HG03571 (cell line): Measurements from ENCODE around the gene MTA3.
"Not testable (repeated sequence)": the region's sequence is repeated elsewhere in the genome, so short reads cannot be mapped to it uniquely, and the experiment has no call there.

Experiments used
- ATAC-seq: cut with Tn5 transposase; IDR thresholded peaks from one replicate; pipeline ENCODE4 v1.9.1; 2021; ENCODE audit not compliant: unreplicated experiment

Gene MTA3

GRCh38 chr2:42566837-42567321 is 1.6 kb upstream of the MTA3 start:
- ATAC-seq = no peak

- ATAC-seq = no peak
These were observed 1.1 kb upstream of the MTA3 start for GRCh38 chr2:42567364-42567763.

- peak; percentile 77 for ATAC-seq
These were observed 529 bp upstream of the MTA3 start for GRCh38 chr2:42567806-42568400.

DNA sequence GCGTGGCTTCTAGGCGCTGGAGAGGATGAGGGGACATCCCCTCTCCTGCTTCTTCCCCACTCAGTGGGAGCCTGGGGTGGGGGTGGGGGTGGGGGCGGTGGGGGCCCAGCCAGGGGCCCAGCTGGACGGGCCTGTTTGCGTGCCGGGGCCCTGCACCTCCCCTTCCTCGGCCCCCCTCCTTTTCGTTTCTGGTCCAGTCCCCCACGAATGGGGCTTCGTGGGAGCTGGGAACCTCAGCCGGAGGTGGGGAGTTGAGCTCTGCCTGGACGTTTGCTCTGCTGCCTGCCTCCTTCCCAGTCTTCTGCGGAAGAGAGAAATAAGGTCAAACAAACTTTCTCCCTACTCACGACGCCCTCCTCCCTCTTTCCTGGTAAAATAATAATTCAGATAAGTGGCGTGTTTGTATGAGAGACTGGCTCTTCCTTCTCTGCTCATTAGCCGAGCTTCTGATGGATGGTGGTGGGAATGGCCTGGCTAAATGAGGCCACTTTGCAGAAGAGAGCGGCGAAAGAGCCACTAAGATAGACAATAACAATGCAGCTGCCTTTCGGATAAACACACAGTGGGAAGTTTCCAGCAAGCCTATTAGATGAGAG is 782 bp downstream of the MTA3 start:
- no peak for ATAC-seq

GRCh38 chr2:42569883-42570282 is 1.5 kb downstream of the MTA3 start:
- no peak for ATAC-seq

- ATAC-seq = no peak
These were observed 4.1 kb downstream of the MTA3 start for GRCh38 chr2:42572297-42573081.

GRCh38 chr2:42573256-42573655 is 4.8 kb downstream of the MTA3 start:
- ATAC-seq = no peak

DNA sequence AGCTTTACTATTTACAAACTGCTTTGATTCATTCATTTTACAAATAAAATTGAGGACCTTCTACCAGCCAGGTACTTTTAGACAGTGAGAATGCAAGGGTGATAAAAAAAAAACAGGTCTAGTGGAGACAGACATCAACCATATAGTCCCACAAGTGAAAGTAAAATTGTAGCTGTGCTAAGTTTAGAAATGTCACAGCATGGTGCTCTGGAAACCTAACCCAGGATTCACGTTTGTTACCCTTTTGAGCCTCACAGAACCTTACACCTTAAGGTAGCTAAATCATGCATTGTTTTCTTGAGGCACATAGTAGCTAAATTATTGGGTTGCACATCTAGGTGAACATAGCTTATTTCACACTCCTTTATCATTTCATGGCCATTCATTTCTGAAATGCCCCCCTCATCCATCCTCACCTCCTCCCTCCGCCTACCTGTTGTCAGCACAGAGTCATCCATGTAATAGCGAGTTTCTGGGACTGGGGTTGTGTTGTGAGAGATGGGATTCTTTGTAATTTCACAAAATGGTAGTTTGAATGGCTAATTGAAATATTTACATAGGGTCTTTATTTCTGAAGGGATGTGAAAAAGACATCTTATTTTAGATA is 7.1 kb downstream of the MTA3 start:
- no peak for ATAC-seq

DNA sequence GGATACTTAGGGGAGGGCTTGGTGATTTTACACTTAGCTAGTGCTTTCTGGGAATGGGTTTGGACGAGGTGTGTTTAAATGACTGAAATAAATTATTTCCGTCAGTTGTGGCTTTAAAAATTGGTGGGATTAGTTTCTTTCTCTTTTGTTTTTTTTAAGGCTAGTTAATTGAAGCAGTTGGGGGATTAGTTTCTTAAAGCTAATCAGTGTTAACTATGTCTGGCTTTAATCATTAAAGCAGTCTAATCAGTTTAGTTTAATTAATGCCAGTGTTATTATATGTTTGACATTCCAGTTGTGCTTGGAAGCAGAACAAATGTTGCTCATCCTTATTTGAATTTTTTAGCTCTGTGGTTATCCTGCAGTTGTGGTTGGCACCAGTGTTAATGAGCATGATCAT is 10.2 kb downstream of the MTA3 start:
- no peak for ATAC-seq

- ATAC-seq = no peak
These were observed 12.8 kb downstream of the MTA3 start for GRCh38 chr2:42581257-42581656.

DNA sequence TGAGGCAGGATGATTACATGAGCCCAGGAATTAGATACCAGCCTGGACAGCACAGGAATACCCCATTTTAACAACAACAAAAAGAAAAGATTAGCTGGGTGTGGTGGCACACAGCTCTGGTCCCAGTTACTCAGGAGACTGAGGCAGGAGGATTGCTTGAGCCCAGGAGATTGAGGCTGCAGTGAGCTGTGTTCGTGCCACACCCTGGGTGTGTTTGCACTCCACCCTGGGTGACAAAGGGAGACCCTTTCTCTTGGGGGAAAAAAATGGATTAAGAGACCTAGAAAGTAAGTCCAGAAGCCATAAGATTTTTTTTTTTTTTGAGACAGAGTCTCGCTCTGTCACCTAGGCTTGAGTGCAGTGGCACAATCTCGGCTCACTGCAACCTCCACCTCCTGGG is 16.2 kb downstream of the MTA3 start:
- ATAC-seq = not testable (repeated sequence)

DNA sequence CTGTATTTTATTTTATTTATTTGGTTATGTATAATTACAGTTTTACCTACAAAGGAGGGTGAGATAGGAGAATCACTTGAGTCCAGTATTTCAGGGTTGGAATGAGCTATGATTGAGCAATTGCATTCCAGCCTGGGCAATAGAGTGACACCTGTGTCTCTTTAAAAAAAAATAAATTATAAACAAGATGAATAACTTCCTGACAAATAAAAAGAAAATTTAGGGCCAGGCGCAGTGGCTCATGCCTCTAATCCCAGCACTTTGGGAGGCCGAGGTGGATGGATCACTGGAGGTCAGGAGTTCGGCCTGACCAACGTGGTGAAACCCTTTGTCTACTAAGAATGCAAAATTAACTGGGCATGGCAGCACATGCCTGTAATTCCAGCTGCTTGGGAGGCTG is 17.3 kb downstream of the MTA3 start:
- no peak for ATAC-seq

GRCh38 chr2:42587526-42588117 is 19.2 kb downstream of the MTA3 start:
- ATAC-seq = no peak

DNA sequence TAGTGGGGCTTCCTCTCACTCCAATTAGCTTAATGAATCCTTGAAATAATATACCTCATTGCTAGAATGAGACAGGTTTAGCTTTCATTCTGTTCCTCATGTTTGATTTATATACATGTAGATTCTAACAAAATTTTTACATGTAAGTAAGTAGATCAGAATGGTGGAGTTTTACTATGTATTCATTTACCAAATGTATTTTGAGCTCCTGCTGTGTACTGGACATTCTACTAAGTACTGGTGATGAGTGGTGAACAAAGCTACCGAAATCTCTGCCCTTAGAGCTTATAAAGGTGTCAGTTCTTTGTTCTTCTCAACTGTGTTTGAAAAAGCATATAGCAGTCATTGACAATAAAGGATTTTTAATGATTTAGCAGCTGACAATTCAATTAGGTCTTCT is 19.7 kb downstream of the MTA3 start:
- no peak for ATAC-seq

DNA sequence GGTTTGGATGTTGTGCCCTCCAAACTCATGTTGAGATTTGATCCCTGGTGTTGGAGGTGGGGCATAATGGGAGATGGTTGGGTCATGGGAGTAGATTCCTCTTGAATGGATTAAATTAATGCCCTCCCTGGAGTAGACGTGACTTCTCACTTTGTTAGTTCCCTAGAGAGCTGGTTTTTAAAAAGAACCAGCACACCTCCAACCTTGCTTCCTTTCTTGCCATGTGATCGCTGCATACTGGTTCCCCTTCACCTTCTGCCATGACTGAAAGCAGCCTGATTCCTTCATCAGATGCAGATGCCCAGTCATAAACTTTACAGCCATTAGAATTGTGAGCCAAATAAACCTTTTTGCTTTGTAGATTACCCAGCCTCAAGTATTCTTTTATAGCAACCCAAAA is 21.7 kb downstream of the MTA3 start:
- ATAC-seq = no peak

GRCh38 chr2:42593282-42593681 is 24.9 kb downstream of the MTA3 start:
- ATAC-seq = no peak

DNA sequence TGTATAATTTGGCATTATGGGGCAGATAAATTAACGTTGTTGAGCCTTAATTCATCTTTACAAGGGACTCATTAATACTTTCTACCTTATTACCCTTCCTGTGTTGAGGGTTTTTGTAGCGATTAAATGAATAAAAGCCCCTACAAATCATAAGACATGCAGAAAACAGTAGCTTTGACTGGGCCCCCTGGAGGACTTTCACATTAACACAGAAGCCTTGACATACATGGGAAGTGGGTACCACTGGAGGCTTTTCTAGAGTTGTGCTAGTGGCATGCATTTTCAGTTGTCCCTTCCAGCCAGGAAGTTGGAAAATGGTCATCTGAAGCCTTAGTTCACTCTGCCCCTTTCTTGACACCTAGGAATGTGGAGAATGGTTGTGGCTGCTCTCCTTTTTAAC is 30.2 kb downstream of the MTA3 start:
- no peak for ATAC-seq

GRCh38 chr2:42601076-42601475 is 32.6 kb downstream of the MTA3 start:
- no peak for ATAC-seq

DNA sequence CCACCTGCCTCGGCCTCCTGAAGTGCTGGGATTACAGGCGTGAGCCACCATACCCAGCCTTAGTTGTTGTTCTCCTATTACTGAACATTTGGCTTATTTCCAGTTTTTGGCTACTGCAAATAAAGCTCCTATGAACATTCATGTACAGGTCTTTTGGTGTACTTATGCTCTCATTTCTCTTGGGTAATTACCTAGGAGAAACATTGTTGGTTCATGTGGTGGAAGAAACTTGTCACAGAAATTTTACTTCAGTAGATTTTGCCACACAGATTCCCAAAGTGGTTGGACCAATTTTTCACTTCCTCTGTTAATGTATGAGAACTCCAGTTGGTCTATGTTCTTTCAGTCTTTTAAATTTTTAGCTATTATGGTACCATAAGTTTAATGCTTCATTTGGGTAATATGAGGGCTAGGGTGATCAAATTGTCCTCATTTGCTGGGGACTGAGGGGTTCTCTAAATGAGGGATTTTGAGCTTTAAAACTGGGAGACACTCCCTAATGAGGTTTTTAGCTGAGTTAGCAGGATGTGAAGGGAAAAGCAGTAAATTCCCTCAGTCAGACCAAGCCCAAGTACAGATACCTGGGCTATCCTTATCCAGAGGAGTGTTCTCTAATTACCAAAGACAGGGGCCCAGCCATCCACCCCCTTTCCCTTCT is 33.9 kb downstream of the MTA3 start:
- ATAC-seq = no peak

GRCh38 chr2:42602876-42603219 is 34.4 kb downstream of the MTA3 start:
- ATAC-seq = no peak

DNA sequence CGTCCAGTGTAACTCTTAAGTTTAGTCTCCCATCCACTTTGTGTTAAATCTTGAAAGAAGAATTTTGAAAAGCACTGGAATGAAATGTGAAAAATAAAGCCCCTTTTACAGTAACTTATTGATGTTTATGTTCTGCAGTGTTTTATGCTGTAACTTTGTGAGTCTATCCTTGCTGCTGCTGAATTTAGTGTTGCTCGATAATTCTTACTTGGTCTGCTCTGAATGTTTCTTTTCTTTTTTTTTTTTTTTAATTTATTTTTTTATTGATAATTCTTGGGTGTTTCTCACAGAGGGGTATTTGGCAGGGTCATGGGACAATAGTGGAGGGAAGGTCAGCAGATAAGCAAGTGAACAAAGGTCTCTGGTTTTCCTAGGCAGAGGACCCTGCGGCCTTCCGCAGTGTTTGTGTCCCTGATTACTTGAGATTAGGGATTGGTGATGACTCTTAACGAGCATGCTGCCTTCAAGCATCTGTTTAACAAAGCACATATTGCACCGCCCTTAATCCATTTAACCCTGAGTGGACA is 36.0 kb downstream of the MTA3 start:
- ATAC-seq = not testable (repeated sequence)
